Astrocyte (in vitro differentiated cells and primary cell): ENCODE results near the gene MPO. TPM values are rescaled to one million over a fixed set of nuclear protein-coding genes. Genes with fewer than 3 reads are reported as not detected.

ENCODE experiments used
- DNase-seq: peaks from one replicate; pipeline ENCODE4 v3.0.0-alpha.2; 2010; ENCODE audit warnings: low read depth
- FAIRE-seq: peaks from 2 replicates; lab custom pipeline; 2011; peaks lifted over from hg19 to GRCh38; lab: Jason Lieb, UNC
- H2AFZ ChIP-seq: 2 replicates; pipeline ENCODE4 v1.6.0; 2012; ENCODE audit warnings: low read depth, low read length, inconsistent platforms
- H3K27ac ChIP-seq: 2 replicates; pipeline ENCODE4 v1.5.1; 2011; ENCODE audit warnings: low read depth, low read length, inconsistent platforms
- H3K27me3 ChIP-seq: 2 replicates; pipeline ENCODE4 v1.6.0; 2011; ENCODE audit warnings: low read length, inconsistent platforms; ENCODE audit not compliant: insufficient read depth
- H3K36me3 ChIP-seq: 2 replicates; pipeline ENCODE4 v1.5.1; 2011; ENCODE audit warnings: low read length, inconsistent platforms; ENCODE audit not compliant: insufficient read depth
- H3K4me1 ChIP-seq: 2 replicates; pipeline ENCODE4 v1.5.1; 2011; ENCODE audit warnings: low read length, inconsistent platforms; ENCODE audit not compliant: insufficient read depth
- H3K4me2 ChIP-seq: 2 replicates; pipeline ENCODE4 v1.6.0; 2012; ENCODE audit warnings: low read length, inconsistent platforms
- H3K4me3 ChIP-seq: 2 replicates; pipeline ENCODE4 v1.5.1; 2011; ENCODE audit warnings: low read depth, mild to moderate bottlenecking, low read length, inconsistent platforms; ENCODE audit not compliant: insufficient read depth
- H3K79me2 ChIP-seq: 2 replicates; pipeline ENCODE4 v1.6.0; 2012; ENCODE audit warnings: mild to moderate bottlenecking, low read length, inconsistent platforms; ENCODE audit not compliant: insufficient read depth
- H3K9ac ChIP-seq: 2 replicates; pipeline ENCODE4 v1.6.0; 2012; ENCODE audit warnings: mild to moderate bottlenecking, low read length, inconsistent platforms
- H3K9me3 ChIP-seq: 2 replicates; pipeline ENCODE4 v1.5.1; 2012; ENCODE audit warnings: low read depth, mild to moderate bottlenecking, low read length, inconsistent platforms; ENCODE audit not compliant: insufficient read depth
- H4K20me1 ChIP-seq: 2 replicates; pipeline ENCODE4 v1.6.0; 2012; ENCODE audit warnings: low read length, inconsistent platforms; ENCODE audit not compliant: insufficient read depth
- H3K27ac Mint-ChIP-seq: one replicate; pipeline ENCODE4 v1.8.0; 2021; ENCODE audit warnings: mild to moderate bottlenecking, mixed read lengths; ENCODE audit not compliant: unreplicated experiment
- H3K27me3 Mint-ChIP-seq: one replicate; pipeline ENCODE4 v1.8.0; 2021; ENCODE audit warnings: low read depth, mixed read lengths; ENCODE audit not compliant: unreplicated experiment
- H3K36me3 Mint-ChIP-seq: one replicate; pipeline ENCODE4 v1.8.0; 2021; ENCODE audit warnings: low read depth, mixed read lengths; ENCODE audit not compliant: unreplicated experiment
- H3K4me1 Mint-ChIP-seq: one replicate; pipeline ENCODE4 v1.8.0; 2021; ENCODE audit warnings: low read depth, mixed read lengths; ENCODE audit not compliant: unreplicated experiment
- H3K4me3 Mint-ChIP-seq: one replicate; pipeline ENCODE4 v1.8.0; 2021; ENCODE audit warnings: mild to moderate bottlenecking, moderate library complexity, mixed read lengths; ENCODE audit not compliant: unreplicated experiment
- H3K9me3 Mint-ChIP-seq: one replicate; pipeline ENCODE4 v1.8.0; 2021; ENCODE audit warnings: mild to moderate bottlenecking, mixed read lengths; ENCODE audit not compliant: unreplicated experiment
- EZH2 ChIP-seq: IDR thresholded peaks from 2 replicates; pipeline ENCODE4 v1.6.1; 2012; ENCODE audit warnings: mild to moderate bottlenecking, low read length, inconsistent platforms; ENCODE audit not compliant: insufficient read depth
- total RNA-seq: library from RNA; stranded (reverse); gene quantifications from 2 replicates; pipeline ENCODE4 v1.2.1, GENCODE V29; 2021
- TF ChIP-seq, protein P1 (sequence below): IDR thresholded peaks from 2 replicates; pipeline ENCODE4 v1.5.1; 2011; ENCODE audit warnings: low read depth, mild to moderate bottlenecking, inconsistent platforms, low read length, moderate library complexity; ENCODE audit not compliant: insufficient read depth

MPO gene
- total RNA-seq, 1 donor from 2014 or later: not detected

DNA sequence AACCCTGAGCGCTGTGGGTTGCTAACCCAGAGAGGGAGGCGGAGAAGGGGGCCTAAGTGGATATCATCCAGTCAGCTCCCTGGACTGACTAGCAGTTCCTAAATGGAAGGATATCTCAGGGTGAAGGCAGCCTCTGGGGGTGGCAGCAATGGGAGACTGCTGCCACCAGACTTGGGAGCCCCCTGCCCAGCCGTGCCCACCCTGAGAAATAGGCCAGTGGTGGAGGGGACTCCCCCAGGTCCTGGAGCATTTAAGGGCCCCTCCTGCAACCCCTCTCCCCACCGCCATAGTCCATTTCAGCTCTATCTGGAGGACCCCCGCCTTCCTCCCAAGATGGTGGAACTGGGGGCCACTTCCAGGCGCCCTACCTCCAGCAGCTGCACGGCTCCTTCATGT is 39.4 kb upstream of the MPO start:
- Histone ChIP-seq H2AFZ (no peak overlapping the region), H3K27me3 (peaks cover 4% of the 10 kb centered on the region), H3K4me2 (no peak overlapping the region), H4K20me1 (no peaks in the 10 kb centered on the region), H3K27ac (no peak overlapping the region), H3K9ac (no peak overlapping the region), H3K9me3 (no peaks in the 10 kb centered on the region), H3K36me3 (no peaks in the 10 kb centered on the region), H3K4me3 (no peak overlapping the region), H3K4me1 (peaks cover 11% of the 10 kb centered on the region), H3K79me2 (no peaks in the 10 kb centered on the region)
- TF ChIP-seq, protein P1, sequence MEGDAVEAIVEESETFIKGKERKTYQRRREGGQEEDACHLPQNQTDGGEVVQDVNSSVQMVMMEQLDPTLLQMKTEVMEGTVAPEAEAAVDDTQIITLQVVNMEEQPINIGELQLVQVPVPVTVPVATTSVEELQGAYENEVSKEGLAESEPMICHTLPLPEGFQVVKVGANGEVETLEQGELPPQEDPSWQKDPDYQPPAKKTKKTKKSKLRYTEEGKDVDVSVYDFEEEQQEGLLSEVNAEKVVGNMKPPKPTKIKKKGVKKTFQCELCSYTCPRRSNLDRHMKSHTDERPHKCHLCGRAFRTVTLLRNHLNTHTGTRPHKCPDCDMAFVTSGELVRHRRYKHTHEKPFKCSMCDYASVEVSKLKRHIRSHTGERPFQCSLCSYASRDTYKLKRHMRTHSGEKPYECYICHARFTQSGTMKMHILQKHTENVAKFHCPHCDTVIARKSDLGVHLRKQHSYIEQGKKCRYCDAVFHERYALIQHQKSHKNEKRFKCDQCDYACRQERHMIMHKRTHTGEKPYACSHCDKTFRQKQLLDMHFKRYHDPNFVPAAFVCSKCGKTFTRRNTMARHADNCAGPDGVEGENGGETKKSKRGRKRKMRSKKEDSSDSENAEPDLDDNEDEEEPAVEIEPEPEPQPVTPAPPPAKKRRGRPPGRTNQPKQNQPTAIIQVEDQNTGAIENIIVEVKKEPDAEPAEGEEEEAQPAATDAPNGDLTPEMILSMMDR: no peak
- TF ChIP-seq EZH2: no peak
- no peak for FAIRE-seq
- Mint-ChIP-seq H3K4me1 (no peaks in the 10 kb centered on the region), H3K27ac (no peak overlapping the region), H3K9me3 (no peaks in the 10 kb centered on the region), H3K27me3 (peaks cover 41% of the 10 kb centered on the region), H3K36me3 (peaks cover 3% of the 10 kb centered on the region), H3K4me3 (no peak overlapping the region)
- no peak for DNase-seq

- H3K4me1 ChIP-seq: peaks cover 6% of the 10 kb centered on the region
- no peaks in the 10 kb centered on the region for H3K79me2 ChIP-seq
- DNase-seq: no peak
- no peaks in the 10 kb centered on the region for H3K9me3 ChIP-seq
- peaks cover 3% of the 10 kb centered on the region for H3K36me3 Mint-ChIP-seq
- no peak overlapping the region for H3K4me2 ChIP-seq
- no peaks in the 10 kb centered on the region for H4K20me1 ChIP-seq
- H3K27me3 ChIP-seq: no peaks in the 10 kb centered on the region
- no peak overlapping the region for H3K9ac ChIP-seq
- no peak overlapping the region for H2AFZ ChIP-seq
- no peaks in the 10 kb centered on the region for H3K9me3 Mint-ChIP-seq
- H3K4me3 Mint-ChIP-seq: no peak overlapping the region
- H3K4me1 Mint-ChIP-seq: no peaks in the 10 kb centered on the region
- TF ChIP-seq, protein P1: no peak
- no peak for TF ChIP-seq EZH2
- peak overlapping the region; percentile 41 for H3K27ac Mint-ChIP-seq
- H3K27ac ChIP-seq: no peak overlapping the region
- H3K36me3 ChIP-seq: no peaks in the 10 kb centered on the region
- H3K27me3 Mint-ChIP-seq: peaks cover 38% of the 10 kb centered on the region
- FAIRE-seq: no peak
- no peak overlapping the region for H3K4me3 ChIP-seq
Measured at GRCh38 chr17:58319173-58320162, 38.7 kb upstream of the MPO start.
